Measurements from ENCODE around the gene PHF2.
A peak's percentile ranks its signal among the peaks of the same experiment; 100 is the strongest.

The PHF2 gene

DNA sequence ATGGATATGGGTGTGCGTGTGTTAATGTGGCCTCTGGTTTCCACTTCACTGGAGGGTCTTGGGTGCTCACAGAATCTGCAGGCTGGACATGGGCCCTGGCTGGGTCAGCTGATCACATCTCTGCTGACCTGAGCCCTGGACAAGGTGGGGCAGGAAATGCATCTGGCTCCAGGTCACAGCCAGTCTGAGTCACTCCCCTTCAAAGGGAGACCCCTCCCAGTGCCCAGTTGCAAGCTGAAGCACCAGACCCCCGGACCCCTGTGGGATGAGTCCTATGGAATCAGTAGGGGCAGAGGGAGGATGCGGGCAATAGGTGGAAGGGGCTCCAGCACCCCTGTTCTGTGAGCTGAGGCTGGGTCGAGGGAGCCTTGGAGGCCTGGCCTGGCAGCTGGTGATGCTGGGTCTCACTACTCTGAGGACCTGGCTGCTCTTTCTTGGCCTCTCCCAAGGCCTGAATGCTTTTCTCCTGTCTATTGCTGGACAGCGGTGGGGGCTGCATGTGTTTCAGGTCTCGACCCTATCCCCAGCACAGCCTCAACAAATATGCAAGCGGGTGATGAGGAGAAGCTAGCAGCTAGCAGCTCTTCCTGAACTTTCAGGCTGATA lies 54.5 kb downstream of the PHF2 start:
- no peak for DNase-seq (ENCODE audit: low read depth)

DNA sequence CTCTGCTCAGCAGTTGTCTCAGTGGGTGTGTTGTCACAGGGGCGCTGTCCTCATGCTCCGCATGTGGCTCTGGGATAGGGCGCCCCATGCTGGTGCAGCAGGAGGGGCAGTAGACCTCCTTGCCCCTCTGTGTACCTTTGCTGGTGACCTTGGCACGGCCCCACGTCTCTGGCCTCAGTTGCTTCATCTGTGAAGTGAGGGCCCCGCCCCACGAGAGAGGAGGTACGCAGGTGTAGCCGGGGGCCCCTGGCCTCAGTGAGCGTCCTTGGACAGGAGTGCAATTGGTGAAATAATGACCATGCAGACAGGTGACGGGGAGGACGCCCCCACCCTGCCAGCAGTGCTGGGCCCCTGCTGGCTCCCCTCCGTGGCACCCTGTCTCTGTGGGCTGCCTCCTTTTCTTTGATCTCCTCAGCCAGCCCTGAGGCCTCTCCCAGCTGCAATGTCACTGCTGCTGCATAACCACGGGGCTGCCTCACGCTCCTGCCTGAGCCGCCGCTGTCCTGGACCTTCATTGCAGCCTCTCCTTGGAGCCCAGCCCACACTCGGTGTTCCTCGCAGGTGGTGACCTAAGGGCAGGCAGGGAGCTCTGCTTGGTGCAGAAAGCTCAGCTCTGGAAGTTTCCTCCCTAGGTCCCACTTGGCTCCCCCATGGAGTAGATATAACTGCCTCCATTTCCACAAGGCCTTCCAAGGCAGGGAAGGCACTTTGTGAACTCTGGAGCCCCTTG lies 57.3 kb downstream of the PHF2 start:
- no peak for DNase-seq (ENCODE audit: low read depth)

DNA sequence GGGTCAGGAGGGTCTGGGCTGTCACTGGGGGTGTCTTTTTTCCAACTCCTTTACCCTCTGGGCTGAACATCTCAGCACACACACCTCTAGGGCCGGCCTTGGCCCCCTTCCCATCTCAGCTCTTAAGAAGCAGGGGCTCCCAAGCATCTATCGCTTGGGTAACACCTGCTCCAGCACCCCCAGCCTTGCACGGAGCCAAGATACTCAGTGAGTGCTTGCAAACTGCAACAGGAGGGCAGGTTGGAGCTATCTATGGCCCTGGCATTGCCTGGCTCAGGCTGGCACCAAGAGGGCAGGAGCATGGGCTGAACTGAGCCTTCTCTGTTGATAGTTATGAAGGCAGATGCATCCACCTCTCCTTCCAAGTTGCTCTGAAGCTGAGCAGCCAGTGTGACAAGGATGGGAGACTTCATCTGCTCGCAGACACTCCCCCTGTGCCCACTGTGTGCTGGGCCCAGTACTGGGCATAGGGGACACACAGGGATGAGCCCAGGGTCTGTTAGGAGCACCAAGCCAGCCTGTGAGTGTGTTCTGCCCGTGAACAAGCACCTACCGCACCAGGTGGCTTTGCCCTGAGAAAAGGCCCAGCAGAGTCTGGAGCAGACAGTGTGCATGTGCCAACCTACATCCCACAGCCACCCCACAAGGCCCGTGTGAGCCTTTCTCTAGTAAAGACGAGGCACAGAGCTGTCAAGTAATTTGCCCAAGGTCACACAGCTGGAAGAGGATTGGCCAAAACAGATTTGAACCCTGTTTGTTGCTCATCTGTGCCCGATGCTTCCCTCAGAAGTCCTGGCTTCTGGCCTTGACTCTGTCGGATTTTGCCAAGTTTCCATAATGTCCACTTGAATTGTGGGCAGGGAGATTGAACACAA lies 58.2 kb downstream of the PHF2 start:
- no peak for DNase-seq (ENCODE audit: low read depth)

DNA sequence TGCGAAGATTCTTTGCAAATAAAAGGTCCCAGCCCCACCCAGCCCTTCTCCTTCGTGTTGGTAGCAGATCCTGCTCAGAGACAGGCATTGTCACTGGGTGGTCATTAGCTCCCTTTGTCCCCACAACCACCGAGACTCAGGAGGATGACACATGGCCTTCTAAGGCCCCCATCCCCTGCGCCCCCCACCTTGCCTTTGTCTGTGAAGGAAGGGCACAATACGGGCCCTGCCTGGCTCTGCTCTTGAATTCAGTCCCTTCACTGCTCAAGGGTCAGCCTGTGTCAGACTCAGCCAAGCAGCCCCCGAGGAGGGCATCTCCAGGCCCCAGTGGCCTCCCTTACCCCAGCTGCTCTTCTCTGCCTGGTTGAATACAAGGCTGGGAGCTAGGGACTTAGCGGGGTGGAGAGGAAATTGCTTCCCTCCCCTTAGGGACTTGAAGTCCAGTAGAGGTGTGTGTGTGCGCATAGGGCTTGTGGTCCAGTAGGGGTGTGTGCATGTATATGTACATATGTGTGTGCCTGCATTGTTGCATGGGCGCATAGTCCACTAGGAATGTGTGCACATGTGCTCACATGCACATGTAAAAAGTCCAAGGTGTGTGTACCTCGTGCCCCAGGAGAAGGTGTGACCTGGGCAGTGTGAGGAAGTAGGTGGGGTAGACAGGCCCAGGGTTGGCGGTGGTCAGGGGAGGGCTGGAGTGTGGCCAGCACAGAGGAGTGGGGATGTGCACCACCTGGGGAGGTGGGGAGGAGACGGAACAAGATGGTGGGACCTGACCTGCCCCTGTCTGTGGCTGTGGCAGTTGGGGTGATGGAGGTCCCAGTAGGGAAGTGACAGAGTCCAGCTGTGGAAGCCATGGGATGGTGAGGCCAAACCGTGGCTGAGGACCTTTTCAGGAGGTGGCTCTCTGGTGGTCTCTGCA lies 59.1 kb downstream of the PHF2 start:
- DNase-seq (ENCODE audit: low read depth) = no peak

DNA sequence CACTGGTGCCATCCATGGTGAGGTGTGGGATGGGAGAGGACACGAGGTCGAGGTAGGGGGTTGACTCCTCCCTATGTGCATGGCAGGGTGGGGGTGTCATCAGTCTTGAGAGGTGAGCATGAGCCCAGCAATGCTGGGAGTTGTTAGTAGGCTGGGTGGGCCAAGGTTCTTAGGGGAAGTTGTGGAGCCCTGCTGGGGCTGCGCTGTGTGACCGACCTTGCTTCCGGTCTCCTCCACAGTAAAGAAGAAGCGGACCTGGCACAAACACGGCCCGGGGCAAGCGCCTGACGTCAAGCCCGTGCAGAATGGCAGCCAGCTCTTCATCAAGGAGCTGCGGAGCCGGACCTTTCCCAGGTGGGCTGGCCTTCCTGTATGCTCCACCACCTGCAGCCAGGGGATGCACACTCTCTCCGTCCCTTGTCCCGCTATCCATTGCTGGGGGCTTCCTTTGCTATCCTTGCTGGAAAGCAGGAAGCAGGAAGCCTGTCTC lies 59.8 kb downstream of the PHF2 start:
- DNase-seq (ENCODE audit: low read depth) = no peak

DNA sequence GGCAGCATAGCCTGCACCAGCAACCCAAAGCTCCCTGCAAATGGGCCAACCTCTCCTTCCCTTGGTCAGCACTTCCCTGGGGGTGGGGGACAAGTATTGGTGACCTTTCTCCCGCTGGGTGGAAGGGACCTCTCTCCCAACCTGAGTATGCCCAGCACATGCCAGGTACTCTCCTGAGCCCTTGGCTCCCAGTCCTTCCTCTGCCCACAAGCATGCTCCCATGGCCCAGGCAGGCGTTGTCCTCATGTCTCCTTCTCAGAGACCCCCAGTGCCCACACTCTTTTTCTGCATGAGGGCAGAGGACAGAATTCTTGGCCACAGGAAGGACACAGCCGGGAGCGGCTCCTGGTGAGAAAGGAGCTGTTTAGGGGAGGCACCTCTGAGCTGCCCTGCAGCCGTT lies 60.3 kb downstream of the PHF2 start:
- no peak for DNase-seq (ENCODE audit: low read depth)

DNA sequence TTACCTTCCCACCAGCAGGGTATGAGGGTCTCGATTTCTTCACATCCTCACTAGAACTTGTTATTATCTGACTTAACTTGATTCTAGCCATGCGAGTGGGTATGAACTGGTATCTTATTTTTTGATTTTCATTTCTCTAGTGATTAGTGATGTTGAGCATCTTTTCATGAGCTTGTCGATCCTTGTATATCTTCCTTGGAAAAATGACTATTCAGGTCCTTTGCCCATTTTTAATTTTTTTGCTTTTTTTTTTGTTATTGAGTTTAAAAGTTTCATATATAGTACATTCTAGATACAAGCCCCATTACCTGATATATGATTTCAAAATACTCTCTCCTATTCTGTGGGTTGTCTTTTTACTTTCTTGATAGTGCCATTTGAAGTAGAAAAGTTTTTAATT lies 61.5 kb downstream of the PHF2 start:
- no peak for DNase-seq (ENCODE audit: low read depth)

DNA sequence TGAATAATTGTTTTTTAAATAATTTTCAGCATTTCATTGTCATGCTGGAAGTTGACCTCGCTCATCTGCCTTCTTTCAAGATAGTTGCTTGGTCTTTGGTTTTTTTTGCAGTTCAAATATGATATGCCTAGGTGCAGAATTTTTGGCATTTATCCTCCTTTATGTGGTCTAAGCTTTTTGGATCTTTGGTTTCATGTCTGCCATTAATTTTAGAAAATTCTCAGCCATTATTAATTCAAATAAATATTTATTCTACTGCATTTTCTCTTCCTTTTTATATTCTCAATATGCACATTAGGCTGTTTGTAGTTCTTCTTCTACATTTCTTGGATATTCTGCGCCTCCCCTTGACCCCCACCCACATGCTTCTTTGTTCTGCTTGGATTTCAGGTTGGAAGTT lies 63.6 kb downstream of the PHF2 start:
- no peak for DNase-seq (ENCODE audit: low read depth)

DNA sequence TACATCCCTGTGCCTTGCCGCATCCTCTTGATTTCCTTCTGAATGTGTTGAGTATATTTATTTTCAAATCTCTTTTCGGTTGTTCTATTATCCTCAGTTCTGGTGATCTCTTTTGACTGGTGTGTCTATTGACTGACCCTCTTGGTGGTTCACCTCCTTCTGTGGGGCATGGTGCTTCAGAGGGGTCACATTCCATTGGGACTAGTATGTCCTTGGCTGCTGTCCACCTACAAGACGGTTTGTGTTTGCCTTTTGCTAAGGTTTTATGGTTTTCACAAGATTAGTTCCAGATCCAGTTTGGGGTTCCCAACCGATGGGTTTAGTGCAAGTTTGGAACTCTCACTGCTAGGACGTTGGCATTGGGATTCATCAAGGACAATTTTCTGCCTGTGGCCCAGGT lies 66.6 kb downstream of the PHF2 start:
- DNase-seq (ENCODE audit: low read depth) = peak; percentile 51

DNA sequence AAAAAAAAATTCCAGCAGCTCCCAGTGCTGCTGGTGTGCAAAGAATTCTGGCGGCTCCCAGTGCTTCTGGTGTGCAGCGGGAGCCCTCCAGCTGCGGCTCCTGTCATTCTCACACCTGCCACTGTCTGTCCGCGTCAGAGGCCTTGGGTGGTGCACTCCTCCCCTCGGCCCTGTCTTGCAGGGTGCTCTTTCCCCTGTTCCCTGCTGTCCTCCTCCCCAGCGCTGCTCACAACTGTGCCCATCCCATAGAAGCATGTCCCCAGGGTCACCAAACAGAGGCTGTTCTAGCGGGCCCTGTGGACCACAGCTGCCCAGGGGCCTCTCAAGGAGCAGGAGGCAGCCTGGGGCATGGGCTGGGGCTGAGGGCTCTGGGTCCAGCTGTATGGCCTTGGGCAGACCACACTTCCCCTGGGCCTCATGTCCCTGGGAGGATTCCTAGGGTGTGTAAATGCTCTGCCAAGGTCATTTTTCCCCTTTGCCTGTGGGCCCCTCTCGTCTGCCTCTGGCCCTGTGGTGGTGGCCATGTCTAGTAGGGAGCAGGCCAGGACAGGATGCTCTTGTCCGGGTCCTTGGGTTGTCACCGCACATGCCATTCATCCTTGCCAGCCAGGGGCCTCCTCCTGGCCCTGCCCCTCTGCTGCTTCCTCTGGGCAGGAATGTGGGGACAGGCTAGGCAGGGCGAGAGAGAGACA lies 68.2 kb downstream of the PHF2 start:
- DNase-seq (ENCODE audit: low read depth) = no peak

DNA sequence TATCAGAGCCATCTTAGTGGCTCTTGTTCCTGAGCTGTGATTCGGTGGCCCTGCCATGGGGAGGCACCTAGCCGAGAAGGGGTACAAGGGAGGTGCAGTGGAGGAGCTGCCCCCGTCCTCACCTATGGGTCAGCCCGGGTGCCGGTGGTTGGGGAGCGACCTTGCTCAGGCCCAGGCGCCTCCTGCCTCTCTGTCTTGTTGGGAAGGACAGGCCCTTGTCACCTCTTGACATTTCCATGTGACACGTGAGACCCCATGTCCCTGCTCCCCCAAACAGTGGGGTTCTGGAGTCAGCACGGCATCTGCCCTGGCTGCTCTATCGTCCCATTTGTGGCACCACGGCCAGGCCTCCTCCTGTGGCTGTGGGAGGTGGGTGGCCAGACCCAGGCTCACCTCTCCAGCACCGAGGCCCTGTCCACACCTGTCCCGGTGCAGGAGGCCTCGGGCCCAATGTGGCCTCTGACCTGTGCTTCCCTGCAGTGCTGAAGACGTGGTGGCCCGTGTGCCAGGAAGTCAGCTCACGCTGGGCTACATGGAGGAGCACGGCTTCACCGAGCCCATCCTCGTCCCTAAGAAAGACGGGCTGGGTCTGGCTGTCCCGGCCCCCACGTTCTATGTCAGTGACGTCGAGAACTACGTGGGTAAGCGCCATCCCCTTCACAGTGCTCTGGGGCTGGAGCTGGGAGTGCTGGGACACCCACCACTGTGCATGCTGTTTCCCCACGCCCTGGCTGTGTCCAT lies 68.9 kb downstream of the PHF2 start:
- DNase-seq (ENCODE audit: low read depth) = no peak

DNA sequence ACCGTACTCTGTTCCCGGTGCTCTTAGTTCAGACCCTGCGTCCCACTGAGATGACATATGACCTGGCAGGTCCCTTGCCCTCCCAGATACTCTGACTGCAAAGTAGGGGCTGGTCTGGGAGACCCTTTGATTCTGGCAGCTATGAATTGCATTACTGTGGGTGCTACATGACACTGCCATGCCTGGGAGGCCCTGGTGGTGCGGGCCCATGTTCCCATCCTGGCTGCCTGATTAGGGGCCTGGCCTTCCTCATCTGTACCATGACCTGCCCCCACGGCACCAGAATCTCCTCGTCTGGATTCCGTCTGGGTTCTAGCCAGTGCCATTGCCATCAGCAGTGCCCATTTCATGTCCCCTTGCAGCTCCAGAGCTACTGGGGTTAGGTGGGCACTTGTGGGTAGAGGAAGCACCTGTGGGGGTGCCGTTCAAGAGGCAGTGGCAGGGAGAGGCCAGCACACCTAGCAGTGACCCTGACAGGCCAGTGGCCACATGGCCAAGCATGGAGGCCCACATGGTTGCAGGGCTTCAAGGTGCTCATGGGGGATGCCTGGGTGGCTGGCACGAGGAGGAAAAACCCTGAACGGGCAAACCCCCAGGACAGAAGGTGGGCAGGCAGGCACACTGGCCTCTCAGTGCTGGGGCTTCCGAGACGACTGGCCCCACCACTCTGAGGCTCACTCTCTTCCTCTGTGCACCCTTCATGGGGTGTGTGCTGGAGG lies 69.7 kb downstream of the PHF2 start:
- no peak for DNase-seq (ENCODE audit: low read depth)

DNA sequence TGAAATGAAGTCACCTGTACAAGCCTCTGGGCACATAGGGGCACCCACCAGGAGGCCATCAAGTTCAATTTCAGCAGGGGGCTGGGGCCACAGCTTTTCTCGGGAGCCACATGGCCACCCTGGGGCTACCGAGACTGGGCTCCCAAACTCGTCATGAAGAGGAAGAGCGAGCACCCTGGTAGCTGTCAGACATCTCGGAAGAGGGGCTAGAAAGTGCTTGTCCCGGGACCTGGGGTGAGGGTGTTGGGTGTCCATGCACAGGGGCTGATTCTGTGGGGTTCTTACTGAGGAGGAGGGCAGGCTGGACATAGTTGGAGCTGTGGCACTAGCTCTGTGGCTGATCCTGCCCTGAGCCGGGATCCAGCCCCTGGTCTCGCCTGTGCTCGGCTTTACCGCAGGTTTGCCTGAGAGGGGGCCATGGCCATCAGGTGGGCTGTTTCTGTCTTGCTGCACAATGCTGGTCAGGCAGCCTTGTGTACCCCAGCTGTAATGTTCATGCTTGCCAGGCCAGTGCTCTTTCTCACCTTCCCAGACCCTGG lies 70.3 kb downstream of the PHF2 start:
- no peak for DNase-seq (ENCODE audit: low read depth)

DNA sequence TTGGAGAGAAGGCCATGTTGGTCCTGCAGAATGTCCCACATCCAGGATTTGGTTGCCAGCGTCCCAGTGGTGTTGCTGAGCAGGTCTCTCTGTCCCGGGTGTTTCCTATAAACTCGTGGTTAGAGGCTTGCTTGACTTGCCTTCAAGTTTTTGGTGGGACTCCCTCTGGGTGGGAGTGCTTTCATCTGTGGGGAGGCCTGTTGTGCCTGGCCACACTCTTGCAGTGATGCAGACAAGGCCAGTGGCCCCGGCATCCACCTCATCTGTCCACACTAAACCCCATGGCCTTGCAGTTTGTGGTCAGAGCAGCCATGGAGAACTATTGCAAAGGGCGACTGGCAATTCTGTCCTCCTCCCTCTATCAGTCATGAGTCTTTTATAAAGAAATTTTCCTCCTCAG lies 71.8 kb downstream of the PHF2 start:
- no peak for DNase-seq (ENCODE audit: low read depth)

DNA sequence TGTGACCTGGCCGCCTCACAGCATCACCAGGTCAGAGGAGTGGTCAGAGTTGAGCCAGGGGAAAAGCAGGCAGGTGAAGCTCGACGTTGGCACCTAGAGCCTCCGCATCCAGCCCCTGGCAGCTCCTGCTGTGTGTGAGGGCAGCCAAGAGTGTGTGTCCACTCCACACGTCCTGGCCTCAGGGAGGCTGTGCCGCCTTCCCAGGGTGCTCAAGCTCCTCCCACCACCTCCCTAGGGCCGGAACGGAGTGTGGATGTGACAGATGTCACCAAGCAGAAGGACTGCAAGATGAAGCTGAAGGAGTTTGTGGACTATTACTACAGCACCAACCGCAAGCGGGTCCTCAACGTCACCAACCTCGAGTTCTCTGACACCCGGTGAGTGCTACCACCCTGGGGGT lies 72.5 kb downstream of the PHF2 start:
- no peak for DNase-seq (ENCODE audit: low read depth)

DNA sequence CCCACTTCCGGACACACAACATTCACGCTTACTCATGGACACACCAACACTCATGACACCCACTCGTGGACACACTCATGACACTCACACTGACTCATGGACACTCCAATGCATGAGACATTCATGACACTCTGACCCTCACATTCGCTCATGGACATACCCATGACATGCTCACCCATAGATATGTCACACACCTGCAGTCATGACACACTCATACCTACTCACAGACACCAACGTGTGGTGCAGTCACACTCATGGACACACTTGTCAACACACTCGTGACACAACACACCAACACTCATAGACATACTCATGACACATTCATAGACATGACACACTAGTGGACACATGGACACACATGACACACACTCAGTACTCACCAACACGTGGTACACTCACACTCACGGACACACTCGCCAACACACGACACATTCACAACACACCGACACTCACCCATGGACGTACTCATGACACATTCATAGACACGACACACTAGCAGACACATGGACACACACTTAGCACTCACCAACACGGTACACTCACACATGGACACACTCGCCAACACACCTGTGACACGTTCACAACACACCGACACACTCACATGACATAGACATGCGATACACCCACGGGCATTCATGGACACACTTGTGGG lies 73.4 kb downstream of the PHF2 start:
- no peak for DNase-seq (ENCODE audit: low read depth)

DNA sequence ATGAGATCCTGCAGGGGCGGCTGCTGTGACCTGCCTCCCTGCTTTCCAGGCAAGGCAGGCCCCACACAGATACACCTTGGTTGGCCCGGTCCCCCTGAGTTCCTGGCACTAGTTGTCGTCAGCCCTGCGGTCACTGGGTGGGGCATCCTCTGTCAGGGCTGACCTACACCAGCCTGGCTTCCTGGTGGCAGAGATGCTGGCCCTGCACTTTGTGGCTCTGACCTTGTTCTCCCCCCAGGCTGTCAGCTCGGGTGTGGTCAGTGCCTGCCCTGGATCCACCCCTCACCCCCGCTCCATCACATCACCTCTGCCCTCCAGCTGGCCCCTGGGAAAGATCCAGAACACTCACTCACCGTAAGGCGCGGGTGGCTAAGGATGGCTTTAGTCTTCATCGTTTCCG lies 74.1 kb downstream of the PHF2 start:
- no peak for DNase-seq (ENCODE audit: low read depth)

DNA sequence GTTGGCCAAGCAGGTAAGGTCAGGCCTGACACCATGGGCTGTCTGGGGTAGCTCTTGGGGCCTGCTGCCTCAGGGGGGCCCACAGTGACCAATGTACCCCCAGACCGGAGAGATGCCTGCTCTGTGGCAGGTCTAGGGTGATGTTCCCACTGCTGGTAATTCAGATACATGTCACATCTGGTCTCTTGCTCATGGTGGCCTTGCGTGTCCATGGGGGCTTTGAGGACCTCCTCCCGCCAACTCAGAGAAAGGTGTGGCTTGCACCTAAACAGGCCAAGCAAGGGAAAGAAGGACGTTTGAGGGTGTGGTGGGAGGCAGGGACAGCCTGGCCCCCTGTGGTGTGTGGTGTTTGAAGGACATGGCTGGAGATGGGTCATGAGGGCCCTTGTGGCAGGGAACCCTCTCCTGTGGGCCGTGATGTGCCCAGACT lies 75.2 kb downstream of the PHF2 start:
- DNase-seq (ENCODE audit: low read depth) = no peak

Measured in amniotic epithelial cell (primary cell).